NB4 (cell line): Measurements from ENCODE around the gene CAPN11.
"Not testable (repeated sequence)": the region's sequence is repeated elsewhere in the genome, so short reads cannot be mapped to it uniquely, and the experiment has no call there.

ENCODE experiments used
- DNase-seq: peaks from one replicate; pipeline ENCODE4 v3.0.0; 2010; ENCODE audit warnings: low read depth
- H3K4me3 ChIP-seq: one replicate; pipeline ENCODE4 v1.5.1; 2011; ENCODE audit warnings: mild to moderate bottlenecking, low read depth, low read length, moderate library complexity
- MYC ChIP-seq: IDR thresholded peaks from 2 replicates; pipeline ENCODE4 v1.6.1; 2011; ENCODE audit warnings: low read depth, low read length
- POLR2A ChIP-seq: IDR thresholded peaks from 2 replicates; pipeline ENCODE4 v1.6.1; 2011; ENCODE audit warnings: mild to moderate bottlenecking; ENCODE audit not compliant: insufficient read length; ENCODE audit errors: extremely low read depth
- TF ChIP-seq, protein P1 (sequence below): IDR thresholded peaks from one replicate; pipeline ENCODE4 v1.5.1; 2012; ENCODE audit warnings: low read depth, low read length
- TF ChIP-seq, protein P2 (sequence below): IDR thresholded peaks from 2 replicates; pipeline ENCODE4 v1.6.1; 2011; ENCODE audit warnings: low read depth, low read length

CAPN11 gene

DNA sequence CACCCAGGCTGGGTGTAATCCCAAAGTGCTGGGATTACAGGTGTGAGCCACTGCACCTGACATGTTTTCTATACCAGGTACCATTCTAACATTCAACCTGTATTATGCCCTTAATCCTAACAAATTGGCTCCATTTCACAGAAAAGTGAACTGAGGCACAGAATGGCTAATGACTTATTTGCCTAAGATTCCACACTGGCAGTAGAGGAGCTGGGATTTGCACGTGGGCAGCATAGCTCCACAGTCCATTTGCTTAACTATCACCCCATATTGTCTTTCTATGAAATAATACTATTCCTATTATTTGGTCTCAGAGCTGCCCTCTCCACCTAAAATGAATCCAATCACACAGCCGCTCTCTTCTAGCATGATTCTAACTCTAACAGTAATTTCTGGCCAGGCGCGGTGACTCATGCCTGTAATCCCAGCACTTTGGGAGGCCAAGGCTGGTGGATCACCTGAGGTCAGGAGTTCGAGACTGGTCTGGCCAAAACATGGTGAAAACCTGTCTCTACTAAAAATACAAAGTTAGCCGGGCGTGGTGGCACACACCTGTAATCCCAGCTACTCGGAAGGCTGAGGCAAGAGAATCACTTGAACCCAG is 34.8 kb downstream of the CAPN11 start:
- no peak overlapping the region for H3K4me3 ChIP-seq
- TF ChIP-seq MYC (no peak), POLR2A (no peak)
- TF ChIP-seq, protein P1, sequence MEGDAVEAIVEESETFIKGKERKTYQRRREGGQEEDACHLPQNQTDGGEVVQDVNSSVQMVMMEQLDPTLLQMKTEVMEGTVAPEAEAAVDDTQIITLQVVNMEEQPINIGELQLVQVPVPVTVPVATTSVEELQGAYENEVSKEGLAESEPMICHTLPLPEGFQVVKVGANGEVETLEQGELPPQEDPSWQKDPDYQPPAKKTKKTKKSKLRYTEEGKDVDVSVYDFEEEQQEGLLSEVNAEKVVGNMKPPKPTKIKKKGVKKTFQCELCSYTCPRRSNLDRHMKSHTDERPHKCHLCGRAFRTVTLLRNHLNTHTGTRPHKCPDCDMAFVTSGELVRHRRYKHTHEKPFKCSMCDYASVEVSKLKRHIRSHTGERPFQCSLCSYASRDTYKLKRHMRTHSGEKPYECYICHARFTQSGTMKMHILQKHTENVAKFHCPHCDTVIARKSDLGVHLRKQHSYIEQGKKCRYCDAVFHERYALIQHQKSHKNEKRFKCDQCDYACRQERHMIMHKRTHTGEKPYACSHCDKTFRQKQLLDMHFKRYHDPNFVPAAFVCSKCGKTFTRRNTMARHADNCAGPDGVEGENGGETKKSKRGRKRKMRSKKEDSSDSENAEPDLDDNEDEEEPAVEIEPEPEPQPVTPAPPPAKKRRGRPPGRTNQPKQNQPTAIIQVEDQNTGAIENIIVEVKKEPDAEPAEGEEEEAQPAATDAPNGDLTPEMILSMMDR = no peak
- TF ChIP-seq, protein P2, sequence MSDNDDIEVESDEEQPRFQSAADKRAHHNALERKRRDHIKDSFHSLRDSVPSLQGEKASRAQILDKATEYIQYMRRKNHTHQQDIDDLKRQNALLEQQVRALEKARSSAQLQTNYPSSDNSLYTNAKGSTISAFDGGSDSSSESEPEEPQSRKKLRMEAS = no peak
- no peak for DNase-seq

DNA sequence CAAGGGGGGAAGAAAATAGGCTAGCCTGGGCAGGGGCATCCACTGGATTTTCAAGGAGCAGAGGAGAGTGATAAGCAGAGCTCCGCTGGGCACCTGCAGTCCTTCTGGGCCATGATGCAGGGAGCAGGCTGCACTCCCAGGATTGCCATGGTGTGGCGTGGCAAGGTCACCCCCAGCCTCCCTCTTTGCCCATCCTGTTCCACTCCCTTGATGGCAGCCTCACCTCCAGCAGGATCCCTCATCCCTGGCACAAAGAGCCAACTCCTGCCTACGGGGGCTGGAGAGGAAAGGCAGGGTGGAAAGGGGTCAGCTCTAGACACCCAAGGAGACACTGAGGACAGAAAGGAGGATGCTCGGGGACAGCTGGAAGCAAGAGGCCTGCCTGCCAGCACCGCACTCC is 35.7 kb downstream of the CAPN11 start:
- no peak for TF ChIP-seq POLR2A
- TF ChIP-seq MYC = no peak
- TF ChIP-seq, protein P1 = no peak
- TF ChIP-seq, protein P2 = no peak
- DNase-seq = no peak

DNA sequence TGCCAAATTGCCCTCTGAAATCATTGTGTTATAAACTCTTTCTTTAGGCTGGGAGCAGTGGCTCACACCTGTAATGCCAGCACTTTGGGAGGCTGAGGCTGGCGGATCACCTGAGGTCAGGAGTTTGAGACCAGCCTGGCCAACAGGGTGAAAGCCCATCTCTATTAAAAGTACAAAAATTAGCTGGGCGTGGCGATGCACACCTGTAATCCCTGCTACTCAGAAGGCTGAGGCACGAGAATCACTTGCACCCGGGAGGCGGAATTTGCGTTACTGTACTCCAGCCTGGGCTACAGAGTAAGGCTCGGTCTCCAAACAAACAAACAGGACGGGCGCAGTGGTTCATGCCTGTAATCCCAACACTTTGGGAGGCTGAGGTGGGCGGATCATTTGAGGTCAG is 37.7 kb downstream of the CAPN11 start:
- DNase-seq = not testable (repeated sequence)

More for the DNA sequence above, 35.7 kb downstream of the CAPN11 start:
- H3K4me3 ChIP-seq = no peak overlapping the region

DNA sequence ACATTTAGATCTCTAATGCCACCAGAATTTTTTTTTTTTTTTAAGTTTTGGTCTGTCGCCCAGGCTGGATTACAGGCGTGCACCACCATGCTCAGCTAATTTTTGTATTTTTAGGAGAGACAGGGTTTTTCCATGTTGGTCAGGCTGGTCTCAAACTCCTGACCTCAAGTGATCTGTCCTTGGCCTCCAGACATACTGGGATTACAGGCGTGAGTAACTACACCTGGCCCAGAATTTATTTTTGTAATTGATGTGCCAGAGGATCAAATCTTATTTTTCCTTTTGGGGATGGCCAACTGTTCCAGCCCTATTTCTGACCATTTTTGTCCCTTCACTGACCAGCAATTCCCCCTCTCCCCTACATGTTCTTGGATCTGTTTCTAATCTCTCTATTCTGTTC is 40.1 kb downstream of the CAPN11 start:
- no peak overlapping the region for H3K4me3 ChIP-seq
- TF ChIP-seq MYC (no peak), POLR2A (no peak)
- TF ChIP-seq, protein P1 = no peak
- TF ChIP-seq, protein P2 = no peak
- DNase-seq = no peak

More for the DNA sequence above, 37.7 kb downstream of the CAPN11 start:
- H3K4me3 ChIP-seq = not testable (repeated sequence)

DNA sequence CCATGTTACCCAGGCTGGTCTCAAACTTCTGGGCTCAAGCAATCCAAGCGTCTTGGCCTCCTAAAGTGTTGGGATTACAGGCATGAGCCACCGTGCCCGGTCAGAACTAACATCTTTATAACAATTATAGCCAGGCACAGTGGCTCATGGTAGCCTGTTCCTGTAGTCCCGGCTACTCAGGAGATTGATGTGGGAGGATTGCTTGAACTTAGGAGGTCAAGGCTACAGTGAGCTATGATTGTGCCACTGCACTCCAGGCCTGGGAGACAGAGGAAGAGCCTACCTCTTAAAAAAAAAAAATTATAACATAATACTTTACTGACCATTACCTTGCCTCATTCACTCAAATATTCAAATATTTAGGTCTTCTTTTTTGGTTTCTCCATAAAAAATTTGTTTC is 41.3 kb downstream of the CAPN11 start:
- no peak overlapping the region for H3K4me3 ChIP-seq
- TF ChIP-seq MYC (no peak), POLR2A (no peak)
- TF ChIP-seq, protein P2 = no peak
- TF ChIP-seq, protein P1 = no peak
- no peak for DNase-seq

DNA sequence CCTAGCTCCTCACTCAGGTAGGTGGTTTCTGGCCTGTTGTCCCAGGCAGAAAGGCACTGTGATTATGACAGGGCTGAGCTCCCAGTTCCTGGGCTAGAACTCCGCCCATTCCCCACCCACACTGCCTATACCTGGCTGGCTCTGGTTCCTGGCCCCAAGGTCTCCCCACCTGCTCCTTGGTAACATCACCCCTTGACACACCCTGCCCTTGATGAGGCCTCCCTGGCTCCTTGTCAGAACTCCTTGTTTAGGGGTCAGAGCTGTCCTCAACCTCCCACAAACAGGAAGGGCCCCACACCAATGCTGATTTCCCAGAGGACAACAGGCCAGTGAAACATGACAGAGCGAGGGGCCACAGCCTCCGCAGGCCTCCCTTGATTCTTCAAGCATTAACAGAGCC is 42.6 kb downstream of the CAPN11 start:
- DNase-seq = no peak
- TF ChIP-seq POLR2A (no peak), MYC (no peak)
- TF ChIP-seq, protein P2 = no peak
- TF ChIP-seq, protein P1 = no peak
- H3K4me3 ChIP-seq = no peak overlapping the region
